ENCODE results near the gene CXCL14.

CXCL14 gene

DNA sequence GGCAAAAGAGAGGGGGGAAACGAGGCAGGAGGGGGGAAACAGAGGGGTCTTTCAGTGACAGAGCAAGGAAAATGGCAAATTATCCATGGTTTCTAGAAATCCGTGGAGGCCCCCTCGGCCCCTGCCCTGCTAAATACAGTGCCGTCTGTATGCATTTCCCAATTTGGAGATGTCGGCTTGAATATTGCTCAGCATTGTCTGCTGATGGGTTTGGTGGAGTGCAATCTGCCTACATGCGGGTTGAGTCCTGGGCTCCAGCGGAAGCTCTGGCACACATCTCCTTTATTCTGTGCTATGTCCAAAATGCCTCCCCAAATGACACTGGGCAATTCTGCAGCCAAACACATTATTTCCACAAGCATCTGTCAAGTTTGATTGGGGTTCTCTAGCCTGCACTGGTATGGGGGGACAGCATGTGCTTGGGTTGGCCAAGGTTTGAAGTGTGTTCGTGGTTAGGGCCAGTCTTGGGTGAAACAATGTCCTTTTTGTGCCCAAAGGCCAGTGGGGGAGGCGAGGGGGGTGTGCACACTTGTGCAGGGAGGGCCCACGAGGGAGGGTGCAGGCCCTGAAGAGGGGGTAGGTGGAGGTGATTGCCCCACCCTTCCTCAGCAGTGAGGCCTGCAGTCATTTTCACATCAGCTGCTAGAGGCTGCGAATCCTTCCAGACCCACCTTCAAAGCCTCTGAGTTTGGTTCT lies 36.8 kb downstream of the CXCL14 start:
- no peak for DNase-seq (ENCODE audit: low read depth)
- TF ChIP-seq MYC (IDR thresholded peaks at IDR 0.05; ENCODE audit: low read depth, low read length) = no peak
- H3K4me3 ChIP-seq (ENCODE audit: low read depth, low read length) = no peak overlapping the region

- no peak for TF ChIP-seq CTCF (IDR thresholded peaks at IDR 0.05; ENCODE audit: low read depth, low read length)
- TF ChIP-seq MYC (IDR thresholded peaks at IDR 0.05; ENCODE audit: low read depth, low read length) = no peak
- TF ChIP-seq POLR2A (IDR thresholded peaks at IDR 0.05; ENCODE audit: extremely low read depth, insufficient read length) = no peak
- TF ChIP-seq MAX (IDR thresholded peaks at IDR 0.05; ENCODE audit: low read depth, low read length) = no peak
- no peak overlapping the region for H3K4me3 ChIP-seq (ENCODE audit: low read depth, low read length)
- no peak for DNase-seq (ENCODE audit: low read depth)
These were observed 39.3 kb downstream of the CXCL14 start for GRCh38 chr5:135539430-135540005.

DNA sequence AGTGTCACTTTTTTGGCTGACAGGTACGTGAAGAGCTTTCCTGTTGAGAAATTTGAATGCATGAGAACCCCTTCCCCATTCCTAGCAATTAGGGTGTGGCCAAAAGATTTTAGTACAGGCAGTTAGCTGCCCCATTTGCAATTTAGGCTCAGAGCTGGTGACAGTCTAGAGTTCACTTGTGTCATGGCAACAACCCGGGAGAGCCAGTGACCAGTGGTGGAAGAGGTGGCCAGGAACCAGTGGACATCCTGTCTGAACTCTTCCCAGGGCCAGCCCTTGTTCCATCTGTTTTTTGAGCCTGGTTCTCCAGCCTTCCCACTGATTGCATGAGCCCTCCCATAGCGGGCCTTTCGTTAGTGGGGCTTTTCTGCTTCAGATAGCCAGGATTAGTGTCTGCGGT lies 40.5 kb downstream of the CXCL14 start:
- DNase-seq (ENCODE audit: low read depth) = no peak
- TF ChIP-seq MYC (IDR thresholded peaks at IDR 0.05; ENCODE audit: low read depth, low read length) = no peak
- no peak overlapping the region for H3K4me3 ChIP-seq (ENCODE audit: low read depth, low read length)

- TF ChIP-seq MAX (IDR thresholded peaks at IDR 0.05; ENCODE audit: low read depth, low read length) (no peak), MYC (IDR thresholded peaks at IDR 0.05; ENCODE audit: low read depth, low read length) (no peak), CTCF (IDR thresholded peaks at IDR 0.05; ENCODE audit: low read depth, low read length) (no peak), POLR2A (IDR thresholded peaks at IDR 0.05; ENCODE audit: extremely low read depth, insufficient read length) (no peak)
- no peak overlapping the region for H3K4me3 ChIP-seq (ENCODE audit: low read depth, low read length)
- no peak for DNase-seq (ENCODE audit: low read depth)
These were observed 41.0 kb downstream of the CXCL14 start for GRCh38 chr5:135537745-135538144.

DNA sequence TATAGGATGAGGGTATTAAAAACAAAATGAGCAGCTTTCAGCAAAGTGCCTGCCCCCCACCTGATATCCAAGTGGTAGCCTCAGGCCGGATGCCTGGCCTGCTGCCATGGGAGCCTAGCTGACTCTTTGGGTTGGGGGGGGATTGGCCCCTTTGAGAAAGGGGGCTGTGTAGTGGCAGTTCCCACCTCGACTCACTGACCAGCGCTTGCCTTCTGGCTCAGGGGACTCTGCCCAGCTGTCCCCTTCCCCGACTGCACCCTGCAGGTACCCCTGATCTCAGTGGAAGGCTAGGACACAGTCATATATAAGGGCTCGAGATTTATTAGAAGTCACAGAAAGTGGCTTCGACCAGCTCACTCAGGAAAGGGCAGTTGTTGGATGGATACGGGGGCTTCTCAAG lies 41.5 kb downstream of the CXCL14 start:
- no peak overlapping the region for H3K4me3 ChIP-seq (ENCODE audit: low read depth, low read length)
- TF ChIP-seq POLR2A (IDR thresholded peaks at IDR 0.05; ENCODE audit: extremely low read depth, insufficient read length) (no peak), MAX (IDR thresholded peaks at IDR 0.05; ENCODE audit: low read depth, low read length) (no peak), CTCF (IDR thresholded peaks at IDR 0.05; ENCODE audit: low read depth, low read length) (no peak), MYC (IDR thresholded peaks at IDR 0.05; ENCODE audit: low read depth, low read length) (no peak)
- DNase-seq (ENCODE audit: low read depth) = no peak

DNA sequence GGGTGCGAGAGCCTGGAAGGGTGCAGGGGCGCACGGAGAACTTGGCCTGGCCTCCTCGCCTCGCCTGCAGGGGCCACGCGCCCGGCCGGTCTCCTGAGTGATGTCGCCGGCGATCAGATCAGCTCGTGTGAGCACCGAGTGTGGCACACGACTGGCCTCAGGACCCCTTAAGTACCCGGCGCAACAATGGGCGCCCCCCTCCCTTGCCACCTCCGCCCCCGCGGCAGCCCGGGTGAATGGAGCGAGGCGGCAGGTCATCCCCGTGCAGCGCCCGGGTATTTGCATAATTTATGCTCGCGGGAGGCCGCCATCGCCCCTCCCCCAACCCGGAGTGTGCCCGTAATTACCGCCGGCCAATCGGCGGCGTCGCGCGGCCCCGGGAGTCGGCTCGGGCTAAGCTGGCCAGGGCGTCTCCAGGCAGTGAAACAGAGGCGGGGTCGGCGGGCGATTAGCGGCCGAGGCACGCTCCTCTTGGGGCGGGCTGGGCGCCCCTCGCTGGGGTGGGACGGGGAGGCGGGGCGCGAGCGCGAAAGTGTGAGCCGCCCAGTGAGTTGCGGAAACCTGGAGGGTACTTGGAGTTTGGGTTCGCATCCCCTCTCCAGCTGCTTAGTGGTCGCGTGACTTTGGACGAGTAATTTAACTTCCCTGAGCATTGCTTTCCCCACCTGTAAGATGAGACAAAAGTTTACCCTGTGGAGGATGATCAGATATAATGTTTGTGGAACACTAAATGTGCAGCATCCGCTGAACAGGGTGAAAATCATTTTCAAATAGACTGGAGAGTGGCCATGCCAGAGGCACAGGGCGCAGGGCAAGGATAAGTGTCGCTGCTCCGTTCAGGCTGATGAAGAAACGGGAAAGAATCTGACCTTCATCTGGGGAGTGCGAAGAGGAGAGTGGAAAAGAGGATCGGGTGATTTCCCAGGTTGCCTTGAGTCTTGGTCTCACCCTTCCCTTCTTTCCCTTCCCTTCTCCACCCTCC lies 42.7 kb downstream of the CXCL14 start, which contains the start of gene NEUROG1:
Gene NEUROG1 (minus strand): TSS at position 145 of the 982 bp plus-strand sequence. CDS start 274 bp downstream, outside the sequence.
- DNase-seq (ENCODE audit: low read depth) = no peak
- TF ChIP-seq MAX (IDR thresholded peaks at IDR 0.05; ENCODE audit: low read depth, low read length) = no peak
- no peak for TF ChIP-seq POLR2A (IDR thresholded peaks at IDR 0.05; ENCODE audit: extremely low read depth, insufficient read length)
- no peak for TF ChIP-seq CTCF (IDR thresholded peaks at IDR 0.05; ENCODE audit: low read depth, low read length)
- no peak for TF ChIP-seq MYC (IDR thresholded peaks at IDR 0.05; ENCODE audit: low read depth, low read length)
- H3K4me3 ChIP-seq (ENCODE audit: low read depth, low read length) = no peak within 1 kb of the TSS

Data from NB4 (cell line).